NT2/D1 (cell line): Measurements from ENCODE around the gene TNNC2.

Experiments used
- YY1 ChIP-seq: IDR thresholded peaks from 2 replicates; pipeline ENCODE4 v1.6.1; 2011; ENCODE audit not compliant: insufficient read length, insufficient read depth
- ZNF274 ChIP-seq: IDR thresholded peaks from 2 replicates; pipeline ENCODE4 v1.6.1; 2011; ENCODE audit warnings: mild to moderate bottlenecking, low read depth, low read length

GRCh38 chr20:45835825-45836224, 8.7 kb upstream of the TNNC2 start:
- TF ChIP-seq YY1: no peak
- TF ChIP-seq ZNF274: no peak
